Measurements from ENCODE around the gene CEACAM6. TPM values are rescaled to one million over a fixed set of nuclear protein-coding genes. Genes with fewer than 3 reads are reported as not detected.

The CEACAM6 gene
- total RNA-seq, 1 experiment from 2014 or later = 0.21 TPM

- DNase-seq (ENCODE audit: low read depth, low spot score) (no peak), ATAC-seq (no peak)
- no peak overlapping the region for H3K4me3 ChIP-seq (ENCODE audit: low read depth in 2 of 2, low read length in 2 of 2)
- no TSS peak for BruUV-seq (replicated peaks)
- H3K27ac ChIP-seq (ENCODE audit: low read length) = no peak overlapping the region
- intact Hi-C loops (cut with micrococcal nuclease; ENCODE audit: unreplicated experiment) (no loop called here), in situ Hi-C loops (cut with HindIII; ENCODE audit: low pct_unique_long_range_greater_than_20kb, low sequenced_read_pairs) (no loop called here)
- ChIA-PET CTCF (no interaction called here), POLR2A (no interaction called here)
- no peaks in the 10 kb centered on the region for H3K4me1 ChIP-seq (ENCODE audit: control insufficient read depth, insufficient read depth, low read length)
- no peaks in the 10 kb centered on the region for H3K9me3 ChIP-seq (ENCODE audit: control insufficient read depth, insufficient read depth, low read depth, low read length)
- peaks cover 2% of the 10 kb centered on the region; the same call in 1 of the 2 replicates for H3K27me3 ChIP-seq (ENCODE audit: control insufficient read depth, insufficient read depth, low read length)
- H3K36me3 ChIP-seq (ENCODE audit: control insufficient read depth, insufficient read depth, low read length) = no peaks in the 10 kb centered on the region; the same call in 1 of the 2 replicates
- TF ChIP-seq SIN3A (IDR thresholded peaks at IDR 0.05; ENCODE audit: borderline replicate concordance, insufficient read depth, low read depth, low read length) (no peak), POLR2AphosphoS5 (IDR thresholded peaks at IDR 0.05; ENCODE audit: low read depth, low read length) (no peak), TCF7L2 (IDR thresholded peaks at IDR 0.05; ENCODE audit: low read depth, low read length) (no peak), CTCF (IDR thresholded peaks at IDR 0.05) (no peak)
- TF ChIP-seq, protein P1, sequence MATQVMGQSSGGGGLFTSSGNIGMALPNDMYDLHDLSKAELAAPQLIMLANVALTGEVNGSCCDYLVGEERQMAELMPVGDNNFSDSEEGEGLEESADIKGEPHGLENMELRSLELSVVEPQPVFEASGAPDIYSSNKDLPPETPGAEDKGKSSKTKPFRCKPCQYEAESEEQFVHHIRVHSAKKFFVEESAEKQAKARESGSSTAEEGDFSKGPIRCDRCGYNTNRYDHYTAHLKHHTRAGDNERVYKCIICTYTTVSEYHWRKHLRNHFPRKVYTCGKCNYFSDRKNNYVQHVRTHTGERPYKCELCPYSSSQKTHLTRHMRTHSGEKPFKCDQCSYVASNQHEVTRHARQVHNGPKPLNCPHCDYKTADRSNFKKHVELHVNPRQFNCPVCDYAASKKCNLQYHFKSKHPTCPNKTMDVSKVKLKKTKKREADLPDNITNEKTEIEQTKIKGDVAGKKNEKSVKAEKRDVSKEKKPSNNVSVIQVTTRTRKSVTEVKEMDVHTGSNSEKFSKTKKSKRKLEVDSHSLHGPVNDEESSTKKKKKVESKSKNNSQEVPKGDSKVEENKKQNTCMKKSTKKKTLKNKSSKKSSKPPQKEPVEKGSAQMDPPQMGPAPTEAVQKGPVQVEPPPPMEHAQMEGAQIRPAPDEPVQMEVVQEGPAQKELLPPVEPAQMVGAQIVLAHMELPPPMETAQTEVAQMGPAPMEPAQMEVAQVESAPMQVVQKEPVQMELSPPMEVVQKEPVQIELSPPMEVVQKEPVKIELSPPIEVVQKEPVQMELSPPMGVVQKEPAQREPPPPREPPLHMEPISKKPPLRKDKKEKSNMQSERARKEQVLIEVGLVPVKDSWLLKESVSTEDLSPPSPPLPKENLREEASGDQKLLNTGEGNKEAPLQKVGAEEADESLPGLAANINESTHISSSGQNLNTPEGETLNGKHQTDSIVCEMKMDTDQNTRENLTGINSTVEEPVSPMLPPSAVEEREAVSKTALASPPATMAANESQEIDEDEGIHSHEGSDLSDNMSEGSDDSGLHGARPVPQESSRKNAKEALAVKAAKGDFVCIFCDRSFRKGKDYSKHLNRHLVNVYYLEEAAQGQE (IDR thresholded peaks at IDR 0.05; ENCODE audit: insufficient read depth in 1 of 2, low read depth in 2 of 2, low read length in 1 of 2) = no peak
Observed at GRCh38 chr19:41769608-41770007, 14.3 kb downstream of the CEACAM6 start.

DNA sequence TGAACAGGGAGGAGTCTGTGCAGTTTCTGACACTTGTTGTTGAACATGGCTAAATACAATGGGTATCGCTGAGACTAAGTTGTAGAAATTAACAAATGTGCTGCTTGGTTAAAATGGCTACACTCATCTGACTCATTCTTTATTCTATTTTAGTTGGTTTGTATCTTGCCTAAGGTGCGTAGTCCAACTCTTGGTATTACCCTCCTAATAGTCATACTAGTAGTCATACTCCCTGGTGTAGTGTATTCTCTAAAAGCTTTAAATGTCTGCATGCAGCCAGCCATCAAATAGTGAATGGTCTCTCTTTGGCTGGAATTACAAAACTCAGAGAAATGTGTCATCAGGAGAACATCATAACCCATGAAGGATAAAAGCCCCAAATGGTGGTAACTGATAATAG lies 16.1 kb downstream of the CEACAM6 start:
- intact Hi-C loops (cut with micrococcal nuclease; ENCODE audit: unreplicated experiment) (no loop called here), in situ Hi-C loops (cut with HindIII; ENCODE audit: low pct_unique_long_range_greater_than_20kb, low sequenced_read_pairs) (no loop called here)
- no peaks in the 10 kb centered on the region; the same call in 1 of the 2 replicates for H3K27me3 ChIP-seq (ENCODE audit: control insufficient read depth, insufficient read depth, low read length)
- H3K9me3 ChIP-seq (ENCODE audit: control insufficient read depth, insufficient read depth, low read depth, low read length) = no peaks in the 10 kb centered on the region
- no peaks in the 10 kb centered on the region for H3K4me1 ChIP-seq (ENCODE audit: control insufficient read depth, insufficient read depth, low read length)
- H3K27ac ChIP-seq (ENCODE audit: low read length) = no peak overlapping the region
- no TSS peak for BruUV-seq (replicated peaks)
- POLR2A ChIA-PET = no interaction called here
- CTCF ChIA-PET = no interaction called here
- DNase-seq (ENCODE audit: low read depth, low spot score) (no peak), ATAC-seq (no peak)
- H3K4me3 ChIP-seq (ENCODE audit: low read depth in 2 of 2, low read length in 2 of 2) = no peak overlapping the region
- no peaks in the 10 kb centered on the region for H3K36me3 ChIP-seq (ENCODE audit: control insufficient read depth, insufficient read depth, low read length)
- TF ChIP-seq POLR2AphosphoS5 (IDR thresholded peaks at IDR 0.05; ENCODE audit: low read depth, low read length) (no peak), TCF7L2 (IDR thresholded peaks at IDR 0.05; ENCODE audit: low read depth, low read length) (no peak), SIN3A (IDR thresholded peaks at IDR 0.05; ENCODE audit: borderline replicate concordance, insufficient read depth, low read depth, low read length) (no peak), CTCF (IDR thresholded peaks at IDR 0.05) (no peak)
- TF ChIP-seq, protein P1 (IDR thresholded peaks at IDR 0.05; ENCODE audit: insufficient read depth in 1 of 2, low read depth in 2 of 2, low read length in 1 of 2) = no peak
